NCI-H774 (cell line): ENCODE results near the gene CMTM7.

ENCODE experiments used
- DNase-seq: peaks from one replicate; lab custom pipeline; 2025; lab: John Stamatoyannopoulos, UW

The CMTM7 gene

GRCh38 chr3:32413845-32414521 is 22.3 kb downstream of the CMTM7 start:
- no peak for DNase-seq

GRCh38 chr3:32414522-32415202 is 23.0 kb downstream of the CMTM7 start:
- DNase-seq = no peak

- no peak for DNase-seq
Observed at GRCh38 chr3:32419742-32420125, 28.1 kb downstream of the CMTM7 start.

GRCh38 chr3:32420126-32421038 is 28.7 kb downstream of the CMTM7 start:
- no peak for DNase-seq

- DNase-seq = no peak
Observed at GRCh38 chr3:32421185-32421584, 29.5 kb downstream of the CMTM7 start.

GRCh38 chr3:32421991-32422859 is 30.6 kb downstream of the CMTM7 start:
- DNase-seq = peak; percentile 53

- DNase-seq = no peak
Observed at GRCh38 chr3:32422943-32423342, 31.3 kb downstream of the CMTM7 start.

- no peak for DNase-seq
Observed at GRCh38 chr3:32423534-32423933, 31.9 kb downstream of the CMTM7 start.

- no peak for DNase-seq
Observed at GRCh38 chr3:32423956-32424557, 32.4 kb downstream of the CMTM7 start.

- DNase-seq = no peak
Observed at GRCh38 chr3:32424581-32425250, 33.1 kb downstream of the CMTM7 start.

- DNase-seq = no peak
Observed at GRCh38 chr3:32428092-32429068, 36.7 kb downstream of the CMTM7 start.

- no peak for DNase-seq
Observed at GRCh38 chr3:32430900-32431299, 39.2 kb downstream of the CMTM7 start.

- DNase-seq = no peak
Observed at GRCh38 chr3:32431481-32431880, 39.8 kb downstream of the CMTM7 start.

GRCh38 chr3:32432045-32432710 is 40.5 kb downstream of the CMTM7 start:
- no peak for DNase-seq

- DNase-seq = no peak
Observed at GRCh38 chr3:32432711-32433530, 41.3 kb downstream of the CMTM7 start.

- no peak for DNase-seq
Observed at GRCh38 chr3:32434206-32434605, 42.6 kb downstream of the CMTM7 start.

GRCh38 chr3:32435911-32436815 is 44.5 kb downstream of the CMTM7 start:
- no peak for DNase-seq
